Mammary microvascular endothelial cell (primary cell): ENCODE measurements around the gene CAST. TPM values are rescaled to one million over a fixed set of nuclear protein-coding genes. Genes with fewer than 3 reads are reported as not detected.

ENCODE experiments used
- total RNA-seq: library from RNA; depleted of rRNA; stranded (reverse); fragments of >200 nt; gene quantifications from 2 replicates; pipeline ENCODE4 v1.2.3, GENCODE V29; 2015

The CAST gene
- total RNA-seq = 142 and 159 TPM in 2 replicates

GRCh38 chr5:96661855-96662724, at the start of gene CAST:
CAST (plus strand) TSS chr5:96662376; CDS start chr5:96662423, 47 bp downstream.

Other genes with a start within 250 kb of the CAST start
- 2.8 and 2.9 TPM in 2 replicates for gene PCSK1, start 229.1 kb upstream of the CAST start, total RNA-seq
- 69.8 and 71.2 TPM in 2 replicates for gene ERAP1, start 145.6 kb downstream of the CAST start, total RNA-seq
- gene ERAP2, start 214.1 kb downstream of the CAST start, total RNA-seq = 7.0 and 7.3 TPM in 2 replicates